NCI-H146 treated with DMSO at 0.1 percent for 48 hours (cell line): ENCODE data around the gene NMRAL1.

Source experiments
- DNase-seq: peaks from one replicate; lab custom pipeline; 2025; ENCODE audit not compliant: unreplicated experiment; lab: John Stamatoyannopoulos, UW

NMRAL1 gene

GRCh38 chr16:4426722-4427372, 47.6 kb downstream of the NMRAL1 start:
- no peak for DNase-seq

- DNase-seq, result peak; percentile 50
Measured at GRCh38 chr16:4426021-4426684, 48.3 kb downstream of the NMRAL1 start.

- peak; percentile 96 for DNase-seq
Measured at GRCh38 chr16:4425378-4426020, 48.9 kb downstream of the NMRAL1 start, which contains the start of gene DNAJA3. DNAJA3 (plus strand) TSS chr16:4425868; CDS start chr16:4425882, 14 bp downstream.

- no peak for DNase-seq
Measured at GRCh38 chr16:4420505-4421105, 53.8 kb downstream of the NMRAL1 start.

GRCh38 chr16:4419402-4419959, 54.9 kb downstream of the NMRAL1 start:
- DNase-seq, result no peak

- DNase-seq, result peak; percentile 90
Measured at GRCh38 chr16:4416200-4417032, 58.0 kb downstream of the NMRAL1 start, which contains the start of gene CORO7. CORO7 (minus strand) TSS chr16:4416596; CDS start chr16:4416518, 78 bp downstream.

GRCh38 chr16:4415538-4416199, 58.8 kb downstream of the NMRAL1 start:
- DNase-seq, result no peak

GRCh38 chr16:4414187-4414917, 60.1 kb downstream of the NMRAL1 start:
- peak; percentile 45 for DNase-seq

GRCh38 chr16:4412854-4413253, 61.6 kb downstream of the NMRAL1 start:
- no peak for DNase-seq

- no peak for DNase-seq
Measured at GRCh38 chr16:4412159-4412558, 62.3 kb downstream of the NMRAL1 start.
